ENCODE results near the gene SETSIP.

GRCh38 chr1:92030656-92031107 is 44.5 kb downstream of the SETSIP start:
- TF ChIP-seq POLR2A (IDR thresholded peaks at IDR 0.05; ENCODE audit: low read depth, low read length) = no peak
- TF ChIP-seq POLR2AphosphoS5 (IDR thresholded peaks at IDR 0.05; ENCODE audit: low read depth, low read length) = no peak
- no peak for TF ChIP-seq TAF1 (IDR thresholded peaks at IDR 0.05; ENCODE audit: borderline replicate concordance, low read depth, low read length)
